Activated CD8-positive, alpha-beta memory T cell treated with anti-CD3 and anti-CD28 coated beads, Interleukin-2, amount 50 U/mL, for 4 hours (primary cell): ENCODE results near the gene ZNF598.
"Not testable (repeated sequence)": the region's sequence is repeated elsewhere in the genome, so short reads cannot be mapped to it uniquely, and the experiment has no call there.

Source experiments
- DNase-seq: peaks from one replicate; pipeline ENCODE4 v3.0.0-alpha.2; 2020

Gene ZNF598

GRCh38 chr16:1974157-1975070 lies 35.2 kb downstream of the ZNF598 start:
- DNase-seq: peak; percentile 13

GRCh38 chr16:1973461-1974156 lies 36.0 kb downstream of the ZNF598 start:
- DNase-seq: peak; percentile 16

GRCh38 chr16:1972490-1972877 lies 37.1 kb downstream of the ZNF598 start:
- no peak for DNase-seq

- peak; percentile 96 for DNase-seq
Measured at GRCh38 chr16:1971796-1972489, 37.7 kb downstream of the ZNF598 start, which contains the start of gene TBL3. TBL3 (plus strand) TSS chr16:1972053; CDS start chr16:1972165, 112 bp downstream.

- no peak for DNase-seq
Measured at GRCh38 chr16:1968146-1968953, 41.3 kb downstream of the ZNF598 start.

GRCh38 chr16:1966460-1966859 lies 43.2 kb downstream of the ZNF598 start, which contains the start of gene RNF151:
RNF151 (plus strand) TSS chr16:1966856; CDS start chr16:1966882, 26 bp downstream.
- no peak for DNase-seq

GRCh38 chr16:1965396-1966001 lies 44.1 kb downstream of the ZNF598 start:
- DNase-seq: no peak

GRCh38 chr16:1964506-1965395 lies 44.9 kb downstream of the ZNF598 start, which contains the start of gene RPS2:
RPS2 (minus strand) TSS chr16:1964826; CDS start chr16:1964625, 201 bp downstream.
- DNase-seq: peak; percentile 99

GRCh38 chr16:1963806-1964505 lies 45.7 kb downstream of the ZNF598 start:
- no peak for DNase-seq

GRCh38 chr16:1962161-1963153 lies 47.2 kb downstream of the ZNF598 start:
- DNase-seq: not testable (repeated sequence)

GRCh38 chr16:1961651-1962067 lies 48.0 kb downstream of the ZNF598 start:
- DNase-seq: no peak

GRCh38 chr16:1960665-1961630 lies 48.7 kb downstream of the ZNF598 start:
- no peak for DNase-seq

GRCh38 chr16:1959269-1960039 lies 50.2 kb downstream of the ZNF598 start, which contains the start of gene NDUFB10:
NDUFB10 (plus strand) TSS chr16:1959538; CDS start chr16:1959625, 87 bp downstream.
- peak; percentile 94 for DNase-seq

GRCh38 chr16:1958715-1959268 lies 50.8 kb downstream of the ZNF598 start:
- no peak for DNase-seq

- DNase-seq: not testable (repeated sequence)
Measured at GRCh38 chr16:1958143-1958491, 51.5 kb downstream of the ZNF598 start.
